GM12875 (cell line): ENCODE results near the gene OVCA2.

Experiments
- H3K4me3 ChIP-seq: one replicate; pipeline ENCODE4 v1.5.1; 2011; ENCODE audit warnings: low read depth, low read length, control low read depth
- TF ChIP-seq, protein P1 (sequence below): IDR thresholded peaks from 2 replicates; pipeline ENCODE4 v1.5.1; 2011; ENCODE audit warnings: low read depth, mild to moderate bottlenecking, control low read depth, inconsistent platforms, low read length, moderate library complexity, borderline replicate concordance; ENCODE audit not compliant: insufficient read depth

The OVCA2 gene

GRCh38 chr17:2059547-2060384 is 17.9 kb downstream of the OVCA2 start:
- TF ChIP-seq, protein P1, sequence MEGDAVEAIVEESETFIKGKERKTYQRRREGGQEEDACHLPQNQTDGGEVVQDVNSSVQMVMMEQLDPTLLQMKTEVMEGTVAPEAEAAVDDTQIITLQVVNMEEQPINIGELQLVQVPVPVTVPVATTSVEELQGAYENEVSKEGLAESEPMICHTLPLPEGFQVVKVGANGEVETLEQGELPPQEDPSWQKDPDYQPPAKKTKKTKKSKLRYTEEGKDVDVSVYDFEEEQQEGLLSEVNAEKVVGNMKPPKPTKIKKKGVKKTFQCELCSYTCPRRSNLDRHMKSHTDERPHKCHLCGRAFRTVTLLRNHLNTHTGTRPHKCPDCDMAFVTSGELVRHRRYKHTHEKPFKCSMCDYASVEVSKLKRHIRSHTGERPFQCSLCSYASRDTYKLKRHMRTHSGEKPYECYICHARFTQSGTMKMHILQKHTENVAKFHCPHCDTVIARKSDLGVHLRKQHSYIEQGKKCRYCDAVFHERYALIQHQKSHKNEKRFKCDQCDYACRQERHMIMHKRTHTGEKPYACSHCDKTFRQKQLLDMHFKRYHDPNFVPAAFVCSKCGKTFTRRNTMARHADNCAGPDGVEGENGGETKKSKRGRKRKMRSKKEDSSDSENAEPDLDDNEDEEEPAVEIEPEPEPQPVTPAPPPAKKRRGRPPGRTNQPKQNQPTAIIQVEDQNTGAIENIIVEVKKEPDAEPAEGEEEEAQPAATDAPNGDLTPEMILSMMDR = no peak
- H3K4me3 ChIP-seq = peak overlapping the region; percentile 93

GRCh38 chr17:2060385-2060658 is 18.5 kb downstream of the OVCA2 start:
- H3K4me3 ChIP-seq = peak overlapping the region; percentile 24
- TF ChIP-seq, protein P1 = no peak

DNA sequence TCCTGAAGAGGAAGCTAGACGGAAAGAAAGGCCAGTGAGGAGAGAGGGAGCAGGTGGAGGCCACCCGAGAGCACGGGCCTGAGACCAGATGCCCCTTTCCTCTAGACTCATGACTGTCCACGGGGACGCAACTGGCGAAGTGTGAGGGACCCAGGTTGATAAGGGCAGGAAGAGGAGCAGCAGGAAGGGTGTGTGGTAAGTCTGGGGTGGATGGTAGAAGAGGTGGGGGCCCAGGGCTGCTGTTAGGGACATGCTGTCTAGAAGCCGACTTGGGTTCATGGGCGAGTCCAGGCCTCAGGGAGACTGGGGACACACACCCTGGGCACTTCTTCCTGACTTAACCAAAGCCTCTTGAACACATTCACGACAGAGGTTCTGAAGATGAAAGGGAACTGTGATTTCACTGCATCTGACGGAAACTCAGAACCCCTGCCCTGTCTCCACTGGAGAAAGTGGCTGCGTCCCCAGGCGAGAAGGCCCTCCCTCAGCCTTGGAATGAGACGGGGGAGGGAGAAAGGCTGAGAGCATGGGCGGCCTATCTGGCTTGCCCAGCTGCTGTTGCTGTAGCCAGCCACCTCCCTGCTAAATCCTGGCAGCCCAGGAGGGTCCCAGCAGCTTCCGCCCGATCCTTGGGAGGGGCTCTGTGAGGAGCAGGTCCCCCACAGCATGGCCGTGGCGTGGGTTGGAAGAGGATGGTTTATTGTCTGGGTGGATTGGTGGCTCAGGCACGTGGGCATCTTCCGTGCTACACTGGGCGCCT is 19.0 kb downstream of the OVCA2 start:
- TF ChIP-seq, protein P1 = no peak
- no peak overlapping the region for H3K4me3 ChIP-seq

- no peak overlapping the region for H3K4me3 ChIP-seq
- TF ChIP-seq, protein P1 = no peak
Observed at GRCh38 chr17:2061441-2061958, 19.7 kb downstream of the OVCA2 start.

DNA sequence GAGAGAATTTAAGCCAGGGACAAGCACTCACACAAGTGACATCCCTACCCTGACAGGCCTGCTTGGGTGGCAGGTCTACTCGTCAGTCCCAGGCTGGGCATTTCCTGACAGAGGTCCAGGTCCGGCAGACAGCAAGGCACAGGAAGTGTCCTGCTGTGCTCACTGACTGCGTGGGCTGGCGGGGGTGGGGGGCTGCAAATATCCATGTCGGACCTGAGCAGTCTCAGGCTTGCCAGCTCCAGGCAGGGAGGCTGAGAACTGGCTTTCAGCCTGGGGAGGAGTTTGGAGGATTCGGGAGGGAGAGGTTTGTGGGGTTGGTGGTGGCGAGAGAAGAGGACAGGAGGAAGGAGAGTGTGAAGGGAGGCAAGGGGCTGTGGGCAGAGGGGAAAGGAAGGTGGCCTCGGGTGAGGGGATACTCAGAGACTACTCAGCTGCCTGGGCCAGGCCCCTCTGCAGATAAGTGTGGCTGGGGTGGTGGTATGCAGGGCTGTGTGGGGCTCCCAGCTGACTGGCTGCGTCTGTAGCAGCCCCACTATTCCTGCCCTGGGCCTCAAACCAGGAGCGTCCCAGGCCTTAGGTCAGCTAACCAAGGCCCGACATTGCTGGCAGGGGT is 20.9 kb downstream of the OVCA2 start:
- TF ChIP-seq, protein P1 = no peak
- no peak overlapping the region for H3K4me3 ChIP-seq

DNA sequence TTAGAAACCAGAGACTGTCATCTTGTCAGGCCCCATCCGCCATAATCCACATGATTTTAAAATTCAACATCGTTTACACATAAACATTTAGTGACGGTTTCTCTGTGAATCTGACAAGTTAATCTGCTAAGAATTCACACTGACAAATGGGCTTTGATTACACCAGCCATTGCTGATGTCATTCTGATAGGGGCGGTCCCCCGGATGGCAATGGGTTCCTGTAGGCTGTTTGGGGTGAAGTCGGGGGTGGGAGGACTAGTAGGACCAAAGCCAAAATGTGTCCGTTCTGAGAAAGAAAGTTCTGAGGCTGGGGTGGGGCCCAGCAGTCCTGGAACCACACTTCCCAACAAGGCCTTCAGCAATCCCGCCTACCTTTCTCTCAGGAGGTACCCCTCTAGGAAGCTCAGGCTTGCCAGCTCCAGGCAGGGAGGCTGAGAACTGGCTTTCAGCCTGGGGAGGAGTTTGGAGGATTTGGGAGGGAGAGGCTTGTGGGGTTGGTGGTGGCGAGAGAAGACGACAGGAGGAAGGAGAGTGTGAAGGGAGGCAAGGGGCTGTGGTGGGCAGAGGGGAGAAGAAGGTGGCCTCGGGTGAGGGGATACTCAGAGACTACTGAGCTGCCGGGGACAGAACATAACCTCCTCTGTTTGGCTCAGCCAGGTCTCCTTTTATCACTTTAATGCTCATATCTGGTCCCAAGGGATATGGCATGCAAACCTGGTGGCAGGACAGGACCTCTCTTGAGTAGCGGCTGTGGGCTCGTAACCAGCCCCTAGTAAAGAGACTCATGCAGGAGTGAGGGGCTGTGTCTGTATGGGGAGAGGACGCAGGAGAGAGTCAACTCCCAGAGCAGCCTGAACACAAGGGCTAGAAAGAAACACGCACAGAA is 21.7 kb downstream of the OVCA2 start:
- H3K4me3 ChIP-seq = peak overlapping the region; percentile 1

More for the DNA sequence above, 21.7 kb downstream of the OVCA2 start:
- TF ChIP-seq, protein P1 = no peak
